Gastroesophageal sphincter (tissue), 4 donors: Measurements from ENCODE around the gene ATP11A. TPM values are rescaled to one million over a fixed set of nuclear protein-coding genes. Genes with fewer than 3 reads are reported as not detected.

ENCODE experiments used
- ATAC-seq: fragments of 150-250 bp; one replicate; pipeline ENCODE4 v1.9.1; 2016; ENCODE audit warnings: mild to moderate bottlenecking, moderate library complexity
- H3K27ac ChIP-seq, 4 donors: fragments of 200-600 bp; sonication (generic) in 3 of 4; 1 replicate in 3 of 4; 2 replicates in 1 of 4; pipeline ENCODE4 v1.5.1; 2016 to 2019
- H3K27me3 ChIP-seq: fragments of 200-600 bp; sonication (generic); one replicate; pipeline ENCODE4 v1.5.1; 2019
- H3K36me3 ChIP-seq, 2 donors: fragments of 200-600 bp; sonication (generic); one replicate each; pipeline ENCODE4 v1.5.1; 2019; ENCODE audit warnings: control low read depth in 1 of 2
- H3K4me1 ChIP-seq, 3 donors: fragments of 200-600 bp; sonication (generic); 1 replicate in 2 of 3; 2 replicates in 1 of 3; pipeline ENCODE4 v1.5.1; 2016 to 2019; ENCODE audit warnings: control low read depth in 2 of 3
- H3K4me3 ChIP-seq, 2 donors: fragments of 200-600 bp; sonication (generic); one replicate each; pipeline ENCODE4 v1.5.1; 2019; ENCODE audit warnings: mild to moderate bottlenecking in 1 of 2, moderate library complexity in 1 of 2
- H3K9me3 ChIP-seq, 3 donors: fragments of 200-600 bp; sonication (generic); one replicate each; pipeline ENCODE4 v1.5.1; 2017 to 2019; ENCODE audit warnings: control low read depth in 2 of 3
- CTCF ChIP-seq, 4 experiments: fragments of 200-600 bp in 2 of 4; fragments of 450-650 bp in 2 of 4; sonication (generic) in 1 of 4; IDR thresholded peaks; one replicate each; pipeline ENCODE4 v1.5.1; 2017 to 2019; ENCODE audit warnings: antibody characterized with exemption in 4 of 4, mild to moderate bottlenecking in 2 of 4, moderate library complexity in 2 of 4
- EP300 ChIP-seq: sonication (generic); formaldehyde crosslinking; IDR thresholded peaks from one replicate; pipeline ENCODE4 v1.6.1; 2017; ENCODE audit warnings: antibody characterized with exemption, mild to moderate bottlenecking
- POLR2A ChIP-seq, 2 donors: fragments of 450-650 bp; IDR thresholded peaks; one replicate each; pipeline ENCODE4 v1.6.1; 2017; ENCODE audit warnings: antibody characterized with exemption in 2 of 2, mild to moderate bottlenecking in 2 of 2, moderate library complexity in 1 of 2
- POLR2AphosphoS5 ChIP-seq: sonication (generic); formaldehyde crosslinking; IDR thresholded peaks from one replicate; pipeline ENCODE4 v1.6.1; 2017; ENCODE audit warnings: antibody characterized with exemption
- WGBS, 2 donors: methylation state at CpG; one replicate each; pipeline ENCODE4 v1.1.5; 2018; ENCODE audit warnings: low coverage in 1 of 2; 5-methylcytosine and 5-hydroxymethylcytosine counted together
- total RNA-seq, 4 donors: library from RNA; depleted of rRNA; stranded (reverse); fragments of >200 nt; gene quantifications; one replicate each; pipeline ENCODE4 v1.1.0, GENCODE V29; 2016

ATP11A gene
- total RNA-seq, 4 donors from 2014 or later, result 12.9 to 21.7 (median 17.1) TPM

GRCh38 chr13:112657850-112658445 lies 31.9 kb upstream of the ATP11A start:
- TF ChIP-seq CTCF (IDR thresholded peaks at IDR 0.05), result no peak
- TF ChIP-seq POLR2AphosphoS5, result peak; percentile 60
- no peak for TF ChIP-seq POLR2A (IDR thresholded peaks at IDR 0.05)
- no peaks in the 10 kb centered on the region for H3K36me3 ChIP-seq
- H3K27ac ChIP-seq, result no peak overlapping the region
- no peaks in the 10 kb centered on the region for H3K27me3 ChIP-seq
- no peaks in the 10 kb centered on the region for H3K9me3 ChIP-seq
- no peak overlapping the region for H3K4me3 ChIP-seq
- H3K4me1 ChIP-seq, result peaks cover 0 to 7% (median 2%) of the 10 kb centered on the region in 3 donors
- no peak for ATAC-seq
- WGBS, 2 donors, result 47% methylated on average over 6 of the region's 14 CpGs; no CpG with 5 or more reads in 1 of the 2 donors

- Histone ChIP-seq H3K36me3 (no peaks in the 10 kb centered on the region), H3K4me1 (no peaks in the 10 kb centered on the region), H3K9me3 (no peaks in the 10 kb centered on the region), H3K27ac (no peak overlapping the region), H3K4me3 (no peak overlapping the region), H3K27me3 (no peaks in the 10 kb centered on the region)
- 40% methylated on average over 1 of the region's 1 CpG; no CpG with 5 or more reads in 1 of the 2 donors for WGBS, 2 donors
- no peak for ATAC-seq
- TF ChIP-seq EP300, result no peak
- TF ChIP-seq POLR2A (IDR thresholded peaks at IDR 0.05), result no peak
- no peak for TF ChIP-seq CTCF (IDR thresholded peaks at IDR 0.05)
- TF ChIP-seq POLR2AphosphoS5, result no peak
These were observed 31.0 kb upstream of the ATP11A start for GRCh38 chr13:112658808-112659207.

GRCh38 chr13:112661291-112661690 lies 28.5 kb upstream of the ATP11A start:
- no peak overlapping the region for H3K4me3 ChIP-seq
- peaks cover 7% of the 10 kb centered on the region for H3K27me3 ChIP-seq
- H3K9me3 ChIP-seq, result no peaks in the 10 kb centered on the region
- H3K36me3 ChIP-seq, result no peaks in the 10 kb centered on the region
- ATAC-seq, result no peak
- TF ChIP-seq CTCF (IDR thresholded peaks at IDR 0.05) (no peak), POLR2A (IDR thresholded peaks at IDR 0.05) (no peak), POLR2AphosphoS5 (no peak), EP300 (no peak)
- H3K27ac ChIP-seq, result no peak overlapping the region
- H3K4me1 ChIP-seq, result no peaks in the 10 kb centered on the region
- 93 to 100% methylated on average over 1 to 2 of the region's 2 CpGs for WGBS, 2 donors

- Histone ChIP-seq H3K9me3 (no peaks in the 10 kb centered on the region), H3K27ac (no peak overlapping the region), H3K27me3 (peaks cover 7% of the 10 kb centered on the region), H3K36me3 (no peaks in the 10 kb centered on the region), H3K4me3 (no peak overlapping the region), H3K4me1 (no peaks in the 10 kb centered on the region)
- ATAC-seq, result no peak
- TF ChIP-seq CTCF (IDR thresholded peaks at IDR 0.05) (no peak), POLR2AphosphoS5 (no peak), EP300 (no peak), POLR2A (IDR thresholded peaks at IDR 0.05) (no peak)
- 68 to 76% methylated on average over 8 to 9 of the region's 22 CpGs for WGBS, 2 donors
These were observed 25.2 kb upstream of the ATP11A start for GRCh38 chr13:112664501-112665203.

- Histone ChIP-seq H3K4me1 (no peaks in the 10 kb centered on the region), H3K27ac (no peak overlapping the region), H3K36me3 (no peaks in the 10 kb centered on the region), H3K27me3 (peaks cover 7% of the 10 kb centered on the region), H3K9me3 (no peaks in the 10 kb centered on the region), H3K4me3 (no peak overlapping the region)
- TF ChIP-seq EP300 (no peak), POLR2AphosphoS5 (no peak), POLR2A (IDR thresholded peaks at IDR 0.05) (no peak)
- 74 to 81% methylated on average over 7 to 10 of the region's 13 CpGs for WGBS, 2 donors
- ATAC-seq, result no peak
These were observed 20.9 kb upstream of the ATP11A start for GRCh38 chr13:112668924-112669323.
